Neutrophil (primary cell): ENCODE results near the gene FANCE.

Experiments used
- H3K27ac ChIP-seq: fragments of 200-600 bp; sonication (generic); 2 replicates; pipeline ENCODE4 v1.5.1; 2016; ENCODE audit warnings: mild to moderate bottlenecking, moderate library complexity
- H3K27me3 ChIP-seq: fragments of 200-600 bp; sonication (generic); 2 replicates; pipeline ENCODE4 v1.6.0; 2016; ENCODE audit warnings: mild to moderate bottlenecking
- H3K36me3 ChIP-seq: fragments of 200-600 bp; sonication (generic); 2 replicates; pipeline ENCODE4 v1.5.1; 2017
- H3K4me1 ChIP-seq, 2 experiments: fragments of 200-600 bp in 1 of 2; sonication (generic) in 1 of 2; 1 replicate in 1 of 2; 2 replicates in 1 of 2; pipeline versions ENCODE4 v1.5.1 to v1.6.1; 2013 to 2016; ENCODE audit warnings: low read depth in 1 of 2, low read length in 1 of 2, mild to moderate bottlenecking in 1 of 2, moderate library complexity in 1 of 2; ENCODE audit not compliant: control insufficient read depth in 1 of 2, insufficient read depth in 1 of 2
- H3K4me3 ChIP-seq, 2 experiments: fragments of 200-600 bp in 1 of 2; sonication (generic) in 1 of 2; 1 replicate in 1 of 2; 2 replicates in 1 of 2; pipeline ENCODE4 v1.5.1; 2013 to 2016; ENCODE audit warnings: low read depth in 1 of 2, low read length in 1 of 2, mild to moderate bottlenecking in 1 of 2, moderate library complexity in 1 of 2
- H3K9me3 ChIP-seq: fragments of 200-600 bp; sonication (generic); 2 replicates; pipeline ENCODE4 v1.5.1; 2016
- TF ChIP-seq, protein P1 (sequence below): fragments of 200-600 bp; sonication (generic); IDR thresholded peaks from 2 replicates; pipeline ENCODE4 v1.5.1; 2016; ENCODE audit warnings: antibody characterized with exemption

The FANCE gene

GRCh38 chr6:35468980-35469750 is 17.0 kb downstream of the FANCE start:
- no peaks in the 10 kb centered on the region for H3K36me3 ChIP-seq

DNA sequence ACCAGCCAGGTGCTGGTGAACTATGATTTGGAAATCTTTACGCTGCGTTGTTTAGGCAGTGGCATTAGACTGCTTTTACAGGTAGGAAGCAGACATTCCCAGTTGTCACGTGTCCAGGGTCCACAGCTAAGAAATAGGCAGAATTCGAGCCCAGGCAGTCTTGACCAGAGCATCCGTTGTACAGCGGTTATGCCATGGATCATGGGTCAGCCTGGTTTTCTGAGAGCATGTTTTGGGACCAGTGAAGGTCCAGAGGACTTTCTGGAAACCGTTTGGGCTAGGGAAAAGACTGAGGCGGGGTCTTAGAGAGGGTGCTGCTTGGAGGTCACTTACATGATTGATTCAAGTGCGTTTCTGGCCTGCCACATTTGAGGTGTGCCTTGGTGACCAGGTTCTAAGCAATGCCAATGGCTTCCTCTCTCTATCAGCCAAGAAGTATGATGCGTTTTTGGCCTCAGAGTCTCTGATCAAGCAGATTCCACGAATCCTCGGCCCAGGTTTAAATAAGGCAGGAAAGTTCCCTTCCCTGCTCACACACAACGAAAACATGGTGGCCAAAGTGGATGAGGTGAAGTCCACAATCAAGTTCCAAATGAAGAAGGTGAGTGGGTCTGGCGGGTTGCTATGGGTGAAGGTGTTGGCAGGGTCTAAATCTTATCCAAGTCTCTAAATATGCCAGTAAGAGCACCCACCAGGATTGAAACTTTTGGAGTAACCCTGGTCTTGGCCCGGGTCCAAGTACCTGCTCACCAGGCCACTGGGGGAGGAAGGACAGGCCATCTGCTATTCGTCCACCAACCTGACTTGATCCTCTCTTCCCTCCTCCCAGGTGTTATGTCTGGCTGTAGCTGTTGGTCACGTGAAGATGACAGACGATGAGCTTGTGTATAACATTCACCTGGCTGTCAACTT is 17.9 kb downstream of the FANCE start:
- Histone ChIP-seq H3K4me1 (peaks cover 19 to 22% of the 10 kb centered on the region in 2 experiments), H3K27me3 (no peaks in the 10 kb centered on the region), H3K36me3 (no peaks in the 10 kb centered on the region), H3K27ac (no peak overlapping the region), H3K9me3 (no peaks in the 10 kb centered on the region), H3K4me3 (no peak overlapping the region)
- TF ChIP-seq, protein P1, sequence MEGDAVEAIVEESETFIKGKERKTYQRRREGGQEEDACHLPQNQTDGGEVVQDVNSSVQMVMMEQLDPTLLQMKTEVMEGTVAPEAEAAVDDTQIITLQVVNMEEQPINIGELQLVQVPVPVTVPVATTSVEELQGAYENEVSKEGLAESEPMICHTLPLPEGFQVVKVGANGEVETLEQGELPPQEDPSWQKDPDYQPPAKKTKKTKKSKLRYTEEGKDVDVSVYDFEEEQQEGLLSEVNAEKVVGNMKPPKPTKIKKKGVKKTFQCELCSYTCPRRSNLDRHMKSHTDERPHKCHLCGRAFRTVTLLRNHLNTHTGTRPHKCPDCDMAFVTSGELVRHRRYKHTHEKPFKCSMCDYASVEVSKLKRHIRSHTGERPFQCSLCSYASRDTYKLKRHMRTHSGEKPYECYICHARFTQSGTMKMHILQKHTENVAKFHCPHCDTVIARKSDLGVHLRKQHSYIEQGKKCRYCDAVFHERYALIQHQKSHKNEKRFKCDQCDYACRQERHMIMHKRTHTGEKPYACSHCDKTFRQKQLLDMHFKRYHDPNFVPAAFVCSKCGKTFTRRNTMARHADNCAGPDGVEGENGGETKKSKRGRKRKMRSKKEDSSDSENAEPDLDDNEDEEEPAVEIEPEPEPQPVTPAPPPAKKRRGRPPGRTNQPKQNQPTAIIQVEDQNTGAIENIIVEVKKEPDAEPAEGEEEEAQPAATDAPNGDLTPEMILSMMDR, result no peak

More at GRCh38 chr6:35468980-35469750, 17.0 kb downstream of the FANCE start:
- Histone ChIP-seq H3K4me1 (peaks cover 19 to 22% of the 10 kb centered on the region in 2 experiments), H3K27ac (peak overlapping the region; percentile 70), H3K27me3 (no peaks in the 10 kb centered on the region), H3K4me3 (peak overlapping the region; percentile 62 to 98), H3K9me3 (no peaks in the 10 kb centered on the region)
- TF ChIP-seq, protein P1, result no peak

DNA sequence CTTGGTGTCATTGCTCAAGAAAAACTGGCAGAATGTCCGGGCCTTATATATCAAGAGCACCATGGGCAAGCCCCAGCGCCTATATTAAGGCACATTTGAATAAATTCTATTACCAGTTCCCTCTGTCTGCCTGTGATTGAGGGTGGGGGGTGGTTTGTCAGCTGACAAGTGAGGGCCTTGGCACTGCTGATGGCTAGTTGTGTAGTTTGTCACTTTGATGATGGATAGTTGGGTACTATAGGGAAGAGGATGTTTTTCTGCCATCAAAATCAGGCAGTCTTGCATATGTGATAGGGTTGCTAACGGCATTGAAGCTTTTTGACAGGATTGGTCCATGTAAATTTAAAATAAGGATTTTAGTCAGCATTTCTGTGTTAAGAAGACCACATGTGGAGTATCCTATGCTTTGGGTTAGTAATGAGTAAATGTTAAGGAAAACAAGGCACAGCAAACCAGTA is 18.6 kb downstream of the FANCE start:
- TF ChIP-seq, protein P1, result no peak
- no peak overlapping the region for H3K4me3 ChIP-seq
- peaks cover 19 to 22% of the 10 kb centered on the region in 2 experiments for H3K4me1 ChIP-seq
- no peaks in the 10 kb centered on the region for H3K36me3 ChIP-seq
- H3K9me3 ChIP-seq, result no peaks in the 10 kb centered on the region
- no peaks in the 10 kb centered on the region for H3K27me3 ChIP-seq
- H3K27ac ChIP-seq, result no peak overlapping the region

- TF ChIP-seq, protein P1, result no peak
- peaks cover 19 to 22% of the 10 kb centered on the region in 2 experiments for H3K4me1 ChIP-seq
- H3K9me3 ChIP-seq, result no peaks in the 10 kb centered on the region
- no peaks in the 10 kb centered on the region for H3K27me3 ChIP-seq
- no peaks in the 10 kb centered on the region for H3K36me3 ChIP-seq
- no peak overlapping the region for H3K27ac ChIP-seq
- H3K4me3 ChIP-seq, result no peak overlapping the region
These were observed 19.8 kb downstream of the FANCE start for GRCh38 chr6:35471836-35472345.

DNA sequence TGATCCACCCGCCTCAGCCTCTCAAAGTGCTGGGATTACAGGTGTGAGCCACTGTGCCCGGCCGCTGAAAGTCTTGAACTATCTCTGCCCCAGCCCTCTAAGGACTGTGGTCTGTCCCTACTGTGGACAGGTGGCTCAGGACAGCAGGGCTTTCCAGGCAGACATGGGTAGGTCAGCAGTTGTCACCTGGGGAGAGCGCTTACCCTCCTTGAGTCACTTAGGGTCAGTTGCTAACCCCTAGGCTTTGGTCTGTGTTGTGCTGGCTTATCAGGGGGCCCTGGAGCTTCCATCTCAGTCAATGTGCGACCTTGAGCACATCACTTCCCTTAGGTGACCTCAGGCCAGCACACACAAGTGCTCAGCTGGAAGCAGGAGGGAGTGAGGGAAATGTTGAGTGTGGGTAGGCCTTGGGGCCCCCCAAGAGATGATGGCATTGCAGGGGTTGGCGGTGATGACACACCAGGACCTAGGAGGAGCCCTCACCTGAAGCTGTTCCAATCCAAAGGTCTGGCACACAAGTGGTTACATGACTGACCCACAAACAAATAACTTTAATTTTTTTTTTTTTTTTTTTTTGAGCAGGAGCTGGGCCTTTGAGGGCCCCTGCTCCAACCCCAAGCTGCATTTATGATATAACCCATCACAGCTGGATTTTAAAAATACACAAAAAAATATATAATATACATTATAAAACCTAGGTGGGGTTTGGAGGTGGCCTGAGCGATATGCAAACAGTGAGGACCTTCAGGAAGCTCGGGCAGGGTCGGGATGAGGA is 21.1 kb downstream of the FANCE start:
- Histone ChIP-seq H3K36me3 (no peaks in the 10 kb centered on the region), H3K27ac (no peak overlapping the region), H3K27me3 (no peaks in the 10 kb centered on the region), H3K4me3 (no peak overlapping the region), H3K4me1 (peaks cover 13 to 14% of the 10 kb centered on the region in 2 experiments), H3K9me3 (no peaks in the 10 kb centered on the region)
- TF ChIP-seq, protein P1, result no peak
